K562 (cell line): Measurements from ENCODE around the gene SLC25A33. TPM values are rescaled to one million over a fixed set of nuclear protein-coding genes. Genes with fewer than 3 reads are reported as not detected.

Experiments
- ATAC-seq: fragments of 200-7000 bp; cut with Tn5 transposase; 3 replicates; pipeline ENCODE4 v1.9.1; 2020; ENCODE audit warnings: moderate library complexity
- BruUV-seq: library from RNA; stranded (reverse); fragments of 400-500 nt; replicated peaks from 2 replicates; lab custom pipeline; 2021; lab: Mats Ljungman, UMichigan
- CTCF ChIA-PET: fragments of 300-600 bp; formaldehyde crosslinking; extraction: SDS; loops from one replicate; lab custom pipeline; 2021; ENCODE audit warnings: low intra/inter-chr PET ratio; lab: Yijun Ruan, JAX
- POLR2A ChIA-PET: fragments of 300-600, 350-650 bp; sonication (Branson Sonifier 250); formaldehyde crosslinking; extraction: SDS; loops from one replicate; lab custom pipeline; 2021; ENCODE audit warnings: antibody characterized with exemption, inconsistent platforms; lab: Yijun Ruan, JAX
- DNase-seq, 4 experiments: peaks; one replicate each; pipeline versions ENCODE4 v3.0.0 to v3.0.0-alpha.2; 2011 to 2018; ENCODE audit warnings: low spot score in 3 of 4, mixed read lengths in 3 of 4; ENCODE audit errors: extremely low read depth in 1 of 4
- FAIRE-seq: peaks from 2 replicates; lab custom pipeline; 2011; peaks lifted over from hg19 to GRCh38; lab: Jason Lieb, UNC
- H2AFZ ChIP-seq: 2 replicates; pipeline ENCODE4 v1.6.0; 2011; ENCODE audit warnings: low read depth, low read length, control low read depth, inconsistent platforms
- H3K27ac ChIP-seq: fragments of 200-600 bp; 3 replicates; pipeline ENCODE4 v1.8.0; 2011; ENCODE audit warnings: low read depth, mild to moderate bottlenecking, control low read depth, inconsistent platforms, low read length, moderate library complexity, mixed read lengths; ENCODE audit errors: extremely low read depth
- H3K27me3 ChIP-seq, 2 experiments: fragments of 300-600 bp in 1 of 2; 2 replicates in 1 of 2; 3 replicates in 1 of 2; pipeline versions ENCODE4 v1.6.0 to v1.8.0; 2011; ENCODE audit warnings: inconsistent platforms in 2 of 2, low read length in 2 of 2, mild to moderate bottlenecking in 1 of 2, mixed read lengths in 1 of 2, moderate library complexity in 1 of 2; ENCODE audit not compliant: control insufficient read depth in 2 of 2, insufficient read depth in 2 of 2
- H3K36me3 ChIP-seq: fragments of 300-600 bp; 3 replicates; pipeline ENCODE4 v1.8.0; 2011; ENCODE audit warnings: mild to moderate bottlenecking, low read length, inconsistent platforms; ENCODE audit not compliant: control insufficient read depth, insufficient read depth
- H3K4me1 ChIP-seq, 2 experiments: fragments of 200-600 bp in 1 of 2; replicated peaks in 1 of 2; 2 replicates in 1 of 2; 3 replicates in 1 of 2; pipeline versions ENCODE4 v1.5.1 to v1.8.0; 2011; ENCODE audit warnings: inconsistent platforms in 2 of 2, low read length in 2 of 2, mild to moderate bottlenecking in 1 of 2, mixed read lengths in 1 of 2, moderate library complexity in 1 of 2; ENCODE audit not compliant: control insufficient read depth in 2 of 2, insufficient read depth in 2 of 2
- H3K4me2 ChIP-seq: 2 replicates; pipeline ENCODE4 v1.6.1; 2011; ENCODE audit warnings: low read length, control low read depth, inconsistent platforms, mixed read lengths; ENCODE audit not compliant: insufficient read depth
- H3K4me3 ChIP-seq: fragments of 200-600 bp; sonication (generic), shearing (Covaris generic); 2 replicates; pipeline ENCODE4 v1.5.1; 2016; ENCODE audit warnings: control low read depth, inconsistent platforms
- H3K79me2 ChIP-seq: fragments of 200-600 bp; 3 replicates; pipeline ENCODE4 v1.8.0; 2011; ENCODE audit warnings: low read length, inconsistent platforms; ENCODE audit not compliant: control insufficient read depth, insufficient read depth
- H3K9ac ChIP-seq, 2 experiments: 2 replicates each; pipeline versions ENCODE4 v1.6.0 to v1.6.1; 2011; ENCODE audit warnings: low read depth in 2 of 2, low read length in 2 of 2, control low read depth in 1 of 2, inconsistent platforms in 1 of 2, mild to moderate bottlenecking in 1 of 2, mixed read lengths in 1 of 2; ENCODE audit not compliant: insufficient read depth in 1 of 2
- H3K9me1 ChIP-seq: one replicate; pipeline ENCODE4 v1.6.0; 2011; ENCODE audit warnings: inconsistent platforms, mild to moderate bottlenecking, low read length, moderate library complexity; ENCODE audit not compliant: control insufficient read depth, insufficient read depth
- H3K9me3 ChIP-seq: replicated peaks from 2 replicates; pipeline ENCODE4 v1.5.1; 2011; ENCODE audit warnings: low read depth, low read length, inconsistent platforms; ENCODE audit not compliant: control insufficient read depth, insufficient read depth
- H4K20me1 ChIP-seq: replicated peaks from 2 replicates; pipeline ENCODE4 v1.6.1; 2011; ENCODE audit warnings: low read length, inconsistent platforms, mixed read lengths; ENCODE audit not compliant: control insufficient read depth, insufficient read depth
- CREB1 ChIP-seq, 2 experiments: sonication (generic) in 1 of 2; formaldehyde crosslinking in 1 of 2; IDR thresholded peaks; 2 replicates each; pipeline versions ENCODE4 v1.6.1 to v1.8.0; 2012 to 2022; ENCODE audit warnings: inconsistent platforms in 1 of 2, mild to moderate bottlenecking in 1 of 2, missing genetic modification reagents in 1 of 2, moderate library complexity in 1 of 2
- HMGN3 ChIP-seq: IDR thresholded peaks from 2 replicates; pipeline ENCODE4 v1.6.1; 2011; ENCODE audit warnings: borderline replicate concordance, low read depth, mild to moderate bottlenecking, mixed read lengths, low read length; ENCODE audit not compliant: insufficient read length; ENCODE audit errors: extremely low read depth
- KAT2B ChIP-seq: IDR thresholded peaks from one replicate; pipeline ENCODE4 v1.6.1; 2012; ENCODE audit warnings: low read depth, mild to moderate bottlenecking, control low read depth, inconsistent platforms, low read length, moderate library complexity
- NFATC3 ChIP-seq: fragments of 450-650 bp; IDR thresholded peaks from 2 replicates; pipeline ENCODE4 v1.6.1; 2017; ENCODE audit warnings: mild to moderate bottlenecking
- ZNF140 ChIP-seq: fragments of 250-450 bp; sonication (Bioruptor Pico); IDR thresholded peaks from 2 replicates; pipeline ENCODE4 v1.8.0; 2021; ENCODE audit warnings: moderate library complexity, mild to moderate bottlenecking, inconsistent platforms
- ZNF707 ChIP-seq: fragments of 250-450 bp; sonication (Bioruptor Pico); conservative IDR thresholded peaks from 2 replicates; pipeline ENCODE4 v1.8.0; 2022; ENCODE audit warnings: inconsistent platforms, mild to moderate bottlenecking, moderate library complexity
- WGBS: fragments of 100-300 bp; shearing (Covaris generic); methylation state at CpG from one replicate; pipeline ENCODE4 v1.1.6; 2016; ENCODE audit warnings: low coverage, mixed read lengths; ENCODE audit not compliant: insufficient coverage; ENCODE audit errors: missing lambda C conversion rate; 5-methylcytosine and 5-hydroxymethylcytosine counted together
- in situ Hi-C: fragments of 300-500 bp; cut with MboI; formaldehyde crosslinking; loops from 4 replicates; pipeline ENCODE4 v1.15.0; 2018; ENCODE audit warnings: inconsistent platforms, mixed read lengths
- intact Hi-C: fragments of 100-400 bp; cut with micrococcal nuclease; formaldehyde crosslinking; loops from 2 replicates; pipeline ENCODE4 v1.14.2; 2022
- polyA plus RNA-seq, 8 experiments: library from polyadenylated mRNA; depleted of rRNA in 4 of 8; stranded (reverse) in 5 of 8; unstranded in 3 of 8; fragments of >200 nt; fragmentation: Nextera tagmentation in 2 of 8; fragmentation: Illumina TruSeq in 1 of 8; extraction: Ambion mirVana in 2 of 8; extraction: Trizol in 1 of 8; gene quantifications; 2 replicates each; pipeline versions ENCODE4 v1.2.1 to v1.2.3, GENCODE V29; 2011 to 2014; ENCODE audit warnings: inconsistent platforms in 1 of 8, missing spikeins in 1 of 8
- total RNA-seq, 7 experiments: library from RNA; depleted of rRNA in 6 of 7; stranded (reverse); fragments of >200 nt in 6 of 7; fragmentation: Illumina TruSeq in 2 of 7; extraction: Trizol in 2 of 7; gene quantifications; 2 replicates each; pipeline versions ENCODE4 v1.2.1 to v1.2.3, GENCODE V29; 2011 to 2021; ENCODE audit warnings: low replicate concordance in 1 of 7
- TF ChIP-seq, protein P1 (sequence below): sonication (generic); formaldehyde crosslinking; IDR thresholded peaks from 2 replicates; pipeline ENCODE4 v1.5.0; 2020; ENCODE audit warnings: missing genetic modification reagents
- TF ChIP-seq, protein P2 (sequence below), 2 experiments: IDR thresholded peaks; 2 replicates each; pipeline ENCODE4 v1.6.1; 2011; ENCODE audit warnings: borderline replicate concordance in 1 of 2, control low read depth in 1 of 2, low read depth in 1 of 2, low read length in 1 of 2, mild to moderate bottlenecking in 1 of 2, mixed read lengths in 1 of 2, moderate library complexity in 1 of 2; ENCODE audit not compliant: insufficient read depth in 1 of 2, insufficient read length in 1 of 2, poor library complexity in 1 of 2, severe bottlenecking in 1 of 2; ENCODE audit errors: extremely low read depth in 1 of 2
- TF ChIP-seq, protein P3 (sequence below), 3 experiments: fragments of 200-800 bp in 1 of 3; fragments of 250-450 bp in 1 of 3; fragments of 450-650 bp in 1 of 3; sonication (Bioruptor Pico) in 1 of 3; sonication (Bioruptor generic) in 1 of 3; formaldehyde crosslinking in 1 of 3; IDR thresholded peaks; 2 replicates each; pipeline versions ENCODE4 v1.6.1 to v1.8.0; 2016 to 2022; ENCODE audit warnings: mild to moderate bottlenecking in 2 of 3, missing genetic modification characterization in 2 of 3, missing compliant biosample characterization in 1 of 3, moderate library complexity in 1 of 3

The SLC25A33 gene
- total and polyA plus RNA-seq, 9 of the 15 experiments (the other 6 are each of a cell fraction or from before 2014, with no cell fraction given): 3.2 to 23.5 (median 17.5) TPM

DNA sequence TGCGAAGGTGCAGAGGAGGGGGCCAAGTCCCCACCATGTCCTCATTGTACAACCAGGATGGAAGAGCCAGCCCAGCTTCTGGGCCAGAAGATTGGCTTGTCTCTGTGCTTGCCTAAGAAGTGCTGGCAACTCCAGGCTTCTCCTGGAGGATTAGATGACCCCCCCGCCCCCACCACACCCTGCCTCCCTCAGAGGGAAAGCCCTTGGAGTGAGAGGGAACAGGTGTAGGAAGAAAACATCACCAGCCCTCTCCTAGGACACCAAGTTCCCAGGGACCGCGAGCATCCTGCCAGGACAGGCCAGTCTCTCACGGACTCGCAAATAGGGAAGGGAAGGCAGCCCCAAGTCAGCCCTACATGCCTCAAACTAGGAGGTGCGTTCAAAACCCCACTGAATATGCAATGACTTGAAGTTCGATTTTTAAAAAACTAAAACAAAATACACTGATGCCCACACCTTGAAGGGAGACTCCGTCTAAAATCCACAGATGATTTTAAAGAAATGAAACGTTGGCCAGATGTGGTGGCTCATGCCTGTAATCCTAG is 20.7 kb upstream of the SLC25A33 start (continued):
- TF ChIP-seq KAT2B (no peak), ZNF707 (no peak)
- TF ChIP-seq, protein P1, sequence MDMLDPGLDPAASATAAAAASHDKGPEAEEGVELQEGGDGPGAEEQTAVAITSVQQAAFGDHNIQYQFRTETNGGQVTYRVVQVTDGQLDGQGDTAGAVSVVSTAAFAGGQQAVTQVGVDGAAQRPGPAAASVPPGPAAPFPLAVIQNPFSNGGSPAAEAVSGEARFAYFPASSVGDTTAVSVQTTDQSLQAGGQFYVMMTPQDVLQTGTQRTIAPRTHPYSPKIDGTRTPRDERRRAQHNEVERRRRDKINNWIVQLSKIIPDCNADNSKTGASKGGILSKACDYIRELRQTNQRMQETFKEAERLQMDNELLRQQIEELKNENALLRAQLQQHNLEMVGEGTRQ (CRISPR knock-in tag): no peak

DNA sequence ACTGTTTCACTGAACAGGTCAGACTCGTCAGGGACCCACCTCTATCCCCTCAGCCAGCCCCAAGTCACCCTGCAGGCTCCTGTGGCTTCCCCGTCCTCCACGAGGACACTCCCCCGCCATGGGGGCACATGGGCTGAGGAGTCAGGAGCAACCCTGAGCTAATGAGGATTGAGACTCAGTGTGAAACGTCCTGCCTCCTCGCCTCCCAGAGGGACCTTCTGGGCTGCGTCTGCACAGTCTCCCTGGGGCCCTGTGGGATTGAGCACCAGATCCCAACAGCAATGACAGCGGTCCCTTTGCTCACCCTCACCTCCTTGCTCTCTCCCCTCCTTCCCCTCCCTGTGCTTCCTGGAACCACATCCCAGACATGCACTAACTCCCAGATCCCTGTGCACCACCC is 18.9 kb upstream of the SLC25A33 start:
- Histone ChIP-seq H3K4me3 (no peak overlapping the region), H3K9me1 (no peaks in the 10 kb centered on the region), H3K4me1 (peaks cover 0 to 3% of the 10 kb centered on the region in 2 experiments; a peak in 2 of 5 replicates), H3K36me3 (no peaks in the 10 kb centered on the region), H3K9ac (0 out of 4 replicates have a peak overlapping the region, but pooled peaks of 1 of the 2 experiments have one; percentile 23), H4K20me1 (no peaks in the 10 kb centered on the region), H3K4me2 (no peak overlapping the region), H2AFZ (peak overlapping the region; percentile 5; the same call in 1 of the 2 replicates), H3K27ac (no peak overlapping the region), H3K9me3 (no peaks in the 10 kb centered on the region), H3K79me2 (no peaks in the 10 kb centered on the region), H3K27me3 (peaks cover 7 to 23% of the 10 kb centered on the region in 2 experiments; a peak in 3 of 5 replicates)
- WGBS: 14% methylated on average over 7 of the region's 8 CpGs
- intact Hi-C loops (no loop called here), in situ Hi-C loops (no loop called here)
- ATAC-seq (peak; percentile 58), DNase-seq (no peak), FAIRE-seq (no peak)
- ChIA-PET POLR2A (interaction anchor here (0.6 kb wide), 1 partner anchor 21 kb away, joined by 3 read pairs; no protein-coding TSS in a partner anchor), CTCF (no interaction called here)
- no TSS peak for BruUV-seq
- TF ChIP-seq, protein P2, sequence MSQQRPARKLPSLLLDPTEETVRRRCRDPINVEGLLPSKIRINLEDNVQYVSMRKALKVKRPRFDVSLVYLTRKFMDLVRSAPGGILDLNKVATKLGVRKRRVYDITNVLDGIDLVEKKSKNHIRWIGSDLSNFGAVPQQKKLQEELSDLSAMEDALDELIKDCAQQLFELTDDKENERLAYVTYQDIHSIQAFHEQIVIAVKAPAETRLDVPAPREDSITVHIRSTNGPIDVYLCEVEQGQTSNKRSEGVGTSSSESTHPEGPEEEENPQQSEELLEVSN (IDR thresholded peaks at IDR 0.05; ENCODE audit: borderline replicate concordance in 1 of 2, extremely low read depth in 1 of 2, insufficient read depth in 1 of 2, insufficient read length in 1 of 2, low read depth in 1 of 2, low read length in 1 of 2, poor library complexity in 1 of 2, severe bottlenecking in 1 of 2): peak in 1 of 2 experiments; percentile 13
- TF ChIP-seq ZNF140 (CRISPR knock-in tag) (no peak), NFATC3 (no peak), CREB1 (IDR thresholded peaks at IDR 0.05) (no peak), CREB1 (CRISPR knock-in tag; IDR thresholded peaks at IDR 0.05) (no peak), HMGN3 (no peak)
- TF ChIP-seq, protein P3, sequence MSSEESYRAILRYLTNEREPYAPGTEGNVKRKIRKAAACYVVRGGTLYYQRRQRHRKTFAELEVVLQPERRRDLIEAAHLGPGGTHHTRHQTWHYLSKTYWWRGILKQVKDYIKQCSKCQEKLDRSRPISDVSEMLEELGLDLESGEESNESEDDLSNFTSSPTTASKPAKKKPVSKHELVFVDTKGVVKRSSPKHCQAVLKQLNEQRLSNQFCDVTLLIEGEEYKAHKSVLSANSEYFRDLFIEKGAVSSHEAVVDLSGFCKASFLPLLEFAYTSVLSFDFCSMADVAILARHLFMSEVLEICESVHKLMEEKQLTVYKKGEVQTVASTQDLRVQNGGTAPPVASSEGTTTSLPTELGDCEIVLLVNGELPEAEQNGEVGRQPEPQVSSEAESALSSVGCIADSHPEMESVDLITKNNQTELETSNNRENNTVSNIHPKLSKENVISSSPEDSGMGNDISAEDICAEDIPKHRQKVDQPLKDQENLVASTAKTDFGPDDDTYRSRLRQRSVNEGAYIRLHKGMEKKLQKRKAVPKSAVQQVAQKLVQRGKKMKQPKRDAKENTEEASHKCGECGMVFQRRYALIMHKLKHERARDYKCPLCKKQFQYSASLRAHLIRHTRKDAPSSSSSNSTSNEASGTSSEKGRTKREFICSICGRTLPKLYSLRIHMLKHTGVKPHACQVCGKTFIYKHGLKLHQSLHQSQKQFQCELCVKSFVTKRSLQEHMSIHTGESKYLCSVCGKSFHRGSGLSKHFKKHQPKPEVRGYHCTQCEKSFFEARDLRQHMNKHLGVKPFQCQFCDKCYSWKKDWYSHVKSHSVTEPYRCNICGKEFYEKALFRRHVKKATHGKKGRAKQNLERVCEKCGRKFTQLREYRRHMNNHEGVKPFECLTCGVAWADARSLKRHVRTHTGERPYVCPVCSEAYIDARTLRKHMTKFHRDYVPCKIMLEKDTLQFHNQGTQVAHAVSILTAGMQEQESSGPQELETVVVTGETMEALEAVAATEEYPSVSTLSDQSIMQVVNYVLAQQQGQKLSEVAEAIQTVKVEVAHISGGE (CRISPR knock-in tag; IDR thresholded peaks at IDR 0.05): no peak
